OCI-M2 (cell line): ENCODE results near the gene GRID1.

ENCODE experiments used
- DNase-seq: peaks from one replicate; lab custom pipeline; 2025; ENCODE audit not compliant: unreplicated experiment; lab: John Stamatoyannopoulos, UW

GRID1 gene

GRCh38 chr10:86071758-86072157 is 294.8 kb downstream of the GRID1 start:
- DNase-seq, result no peak

GRCh38 chr10:86071145-86071544 is 295.4 kb downstream of the GRID1 start:
- no peak for DNase-seq

- DNase-seq, result no peak
Observed at GRCh38 chr10:86070278-86070677, 296.3 kb downstream of the GRID1 start.

- no peak for DNase-seq
Observed at GRCh38 chr10:86068231-86069054, 298.2 kb downstream of the GRID1 start.

GRCh38 chr10:86067436-86068050 is 299.1 kb downstream of the GRID1 start:
- no peak for DNase-seq

- DNase-seq, result no peak
Observed at GRCh38 chr10:86066696-86067095, 299.9 kb downstream of the GRID1 start.

GRCh38 chr10:86065711-86066251 is 300.8 kb downstream of the GRID1 start:
- DNase-seq, result no peak

GRCh38 chr10:86064931-86065662 is 301.5 kb downstream of the GRID1 start:
- DNase-seq, result no peak

- DNase-seq, result no peak
Observed at GRCh38 chr10:86064219-86064618, 302.4 kb downstream of the GRID1 start.

GRCh38 chr10:86063341-86063740 is 303.3 kb downstream of the GRID1 start:
- no peak for DNase-seq

- DNase-seq, result no peak
Observed at GRCh38 chr10:86062647-86063145, 303.9 kb downstream of the GRID1 start.

GRCh38 chr10:86062198-86062550 is 304.4 kb downstream of the GRID1 start:
- no peak for DNase-seq

GRCh38 chr10:86061278-86062197 is 305.1 kb downstream of the GRID1 start:
- DNase-seq, result no peak

GRCh38 chr10:86060386-86061277 is 306.0 kb downstream of the GRID1 start:
- DNase-seq, result no peak

GRCh38 chr10:86059892-86060291 is 306.7 kb downstream of the GRID1 start:
- no peak for DNase-seq

GRCh38 chr10:86058964-86059363 is 307.6 kb downstream of the GRID1 start:
- no peak for DNase-seq

- DNase-seq, result no peak
Observed at GRCh38 chr10:86057708-86058107, 308.9 kb downstream of the GRID1 start.

- no peak for DNase-seq
Observed at GRCh38 chr10:86056672-86057071, 309.9 kb downstream of the GRID1 start.

GRCh38 chr10:86055928-86056327 is 310.7 kb downstream of the GRID1 start:
- no peak for DNase-seq
